Choroid plexus epithelial cell (primary cell): ENCODE measurements around the gene SCD.
"Not testable (repeated sequence)": the region's sequence is repeated elsewhere in the genome, so short reads cannot be mapped to it uniquely, and the experiment has no call there.

ENCODE experiments used
- DNase-seq: peaks from one replicate; pipeline ENCODE4 v3.0.0-alpha.2; 2010; ENCODE audit warnings: low read depth
- H3K4me3 ChIP-seq: 2 replicates; pipeline ENCODE4 v1.5.1; 2011; ENCODE audit warnings: low read depth, mild to moderate bottlenecking, control low read depth, low read length, moderate library complexity
- TF ChIP-seq, protein P1 (sequence below): conservative IDR thresholded peaks from 2 replicates; pipeline ENCODE4 v1.5.1; 2011; ENCODE audit warnings: low read depth, mild to moderate bottlenecking, control low read depth, inconsistent platforms, low read length, moderate library complexity

SCD gene

DNA sequence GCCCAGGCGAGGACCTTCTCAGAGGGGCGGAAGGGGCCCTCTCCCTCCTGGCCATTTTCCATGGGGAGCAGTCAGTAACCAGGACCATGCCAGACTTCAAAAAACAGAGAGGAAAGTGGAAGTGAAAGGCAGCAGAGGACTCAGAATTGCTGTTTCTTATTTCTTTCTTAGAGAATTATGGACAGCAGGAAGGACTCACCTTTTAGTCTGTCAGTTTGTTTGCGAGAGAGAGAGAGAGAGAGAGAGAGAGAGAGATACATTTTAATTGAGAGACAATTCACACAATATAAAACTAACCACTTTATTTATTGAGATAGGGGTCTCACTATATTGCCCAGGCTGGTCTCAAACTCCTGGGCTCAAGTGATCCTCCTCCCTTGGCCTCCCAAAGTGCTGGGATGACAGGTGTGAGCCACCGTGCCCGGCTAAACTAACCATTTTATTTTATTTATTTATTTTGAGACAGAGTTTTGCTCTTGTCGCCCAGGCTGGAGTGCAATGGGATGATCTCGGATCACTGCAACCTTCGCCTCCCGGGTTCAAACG, 24.5 kb downstream of the SCD start:
- TF ChIP-seq, protein P1, sequence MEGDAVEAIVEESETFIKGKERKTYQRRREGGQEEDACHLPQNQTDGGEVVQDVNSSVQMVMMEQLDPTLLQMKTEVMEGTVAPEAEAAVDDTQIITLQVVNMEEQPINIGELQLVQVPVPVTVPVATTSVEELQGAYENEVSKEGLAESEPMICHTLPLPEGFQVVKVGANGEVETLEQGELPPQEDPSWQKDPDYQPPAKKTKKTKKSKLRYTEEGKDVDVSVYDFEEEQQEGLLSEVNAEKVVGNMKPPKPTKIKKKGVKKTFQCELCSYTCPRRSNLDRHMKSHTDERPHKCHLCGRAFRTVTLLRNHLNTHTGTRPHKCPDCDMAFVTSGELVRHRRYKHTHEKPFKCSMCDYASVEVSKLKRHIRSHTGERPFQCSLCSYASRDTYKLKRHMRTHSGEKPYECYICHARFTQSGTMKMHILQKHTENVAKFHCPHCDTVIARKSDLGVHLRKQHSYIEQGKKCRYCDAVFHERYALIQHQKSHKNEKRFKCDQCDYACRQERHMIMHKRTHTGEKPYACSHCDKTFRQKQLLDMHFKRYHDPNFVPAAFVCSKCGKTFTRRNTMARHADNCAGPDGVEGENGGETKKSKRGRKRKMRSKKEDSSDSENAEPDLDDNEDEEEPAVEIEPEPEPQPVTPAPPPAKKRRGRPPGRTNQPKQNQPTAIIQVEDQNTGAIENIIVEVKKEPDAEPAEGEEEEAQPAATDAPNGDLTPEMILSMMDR, result no peak
- no peak for DNase-seq
- H3K4me3 ChIP-seq, result peak overlapping the region; percentile 17

DNA sequence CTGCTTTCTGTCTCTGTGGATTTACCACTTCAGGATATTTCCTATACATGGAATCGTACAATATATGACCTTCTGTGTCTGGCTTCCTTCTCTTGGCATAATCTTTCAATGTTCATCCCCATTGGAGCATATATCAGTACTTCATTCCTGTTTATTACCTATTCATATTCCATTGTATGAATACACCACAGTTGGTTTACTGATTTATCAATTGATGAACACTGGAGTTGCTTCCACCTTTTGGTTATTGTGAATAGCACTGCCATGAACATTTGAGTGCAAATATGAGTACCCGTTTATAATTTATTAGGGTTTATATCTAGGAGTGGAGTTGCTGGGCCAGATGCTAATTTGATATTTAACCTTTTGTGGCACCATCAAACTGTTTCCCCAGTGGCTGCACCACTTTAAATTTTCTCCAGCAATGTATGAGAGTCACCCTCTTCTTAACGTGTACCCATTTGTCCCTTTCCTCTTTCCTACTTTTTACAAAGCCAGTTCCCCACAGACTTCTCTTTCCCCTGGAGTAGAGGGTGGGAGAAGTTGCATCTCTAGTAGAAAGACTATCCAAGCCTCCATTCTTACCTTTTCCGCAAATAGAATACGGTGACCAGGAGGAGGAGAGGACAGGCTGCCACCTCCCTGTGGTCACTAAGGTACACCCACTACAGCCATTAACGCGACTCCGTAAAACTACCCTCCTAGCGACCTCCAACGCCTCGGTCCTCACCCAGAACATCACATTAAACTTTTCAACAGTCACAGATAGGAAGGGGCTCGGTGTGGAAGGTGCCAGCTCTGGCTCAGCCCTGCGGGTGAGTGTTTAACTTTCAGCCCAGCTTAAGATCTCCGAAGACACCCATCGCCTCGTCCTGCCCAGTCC, 25.6 kb downstream of the SCD start:
- H3K4me3 ChIP-seq, result peak overlapping the region; percentile 50
- no peak for DNase-seq
- TF ChIP-seq, protein P1, result no peak

DNA sequence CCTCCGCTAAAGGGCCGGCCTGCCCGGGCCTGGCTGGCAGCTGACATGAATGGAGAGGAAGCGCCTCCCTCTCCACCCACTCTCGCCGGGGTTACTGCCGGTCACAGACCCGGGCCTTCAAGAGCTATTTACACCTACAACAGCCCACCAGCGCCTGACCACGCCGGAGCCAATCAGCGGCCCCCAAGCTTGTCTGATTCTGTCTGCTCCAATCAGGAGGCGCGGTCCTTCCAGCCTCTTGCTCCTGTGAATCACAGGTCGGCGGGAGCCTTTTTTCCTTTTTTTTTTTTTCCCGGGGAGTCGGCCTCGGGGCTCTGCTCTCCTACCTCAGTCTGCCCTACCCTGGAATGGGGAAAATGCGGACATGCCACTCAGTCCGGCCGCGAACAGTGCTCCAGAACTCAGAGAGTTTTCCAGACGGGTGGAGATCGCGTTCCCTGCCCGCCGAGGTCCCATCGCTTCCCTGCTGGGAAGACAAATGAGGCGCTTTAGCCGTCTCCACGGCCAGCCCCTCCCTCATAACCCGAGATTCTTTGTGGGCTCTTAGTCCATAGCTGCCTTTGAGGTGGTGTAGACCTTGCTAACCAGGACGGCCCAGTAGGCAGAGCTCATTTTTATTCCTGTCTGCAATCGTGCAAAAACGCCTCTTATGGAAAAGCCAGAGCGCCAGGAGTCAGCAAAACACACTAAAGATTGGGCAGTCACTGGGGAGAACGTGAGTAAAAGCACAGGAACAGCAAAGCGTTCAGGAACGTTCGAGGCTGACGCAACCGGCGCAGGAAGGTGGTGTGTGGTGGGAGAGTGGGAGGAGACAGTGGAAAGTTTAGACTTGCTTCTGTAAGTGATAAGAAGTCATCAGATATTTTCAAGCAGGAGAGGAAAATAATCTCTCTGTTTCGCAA, 26.5 kb downstream of the SCD start:
- TF ChIP-seq, protein P1, result no peak
- DNase-seq, result peak; percentile 100
- peak overlapping the region; percentile 65 for H3K4me3 ChIP-seq

GRCh38 chr10:100374200-100374655, 27.2 kb downstream of the SCD start:
- no peak for DNase-seq
- TF ChIP-seq, protein P1, result no peak
- H3K4me3 ChIP-seq, result peak overlapping the region; percentile 65

- not testable (repeated sequence) for DNase-seq, H3K4me3 ChIP-seq
Observed at GRCh38 chr10:100374677-100375353, 27.8 kb downstream of the SCD start.

DNA sequence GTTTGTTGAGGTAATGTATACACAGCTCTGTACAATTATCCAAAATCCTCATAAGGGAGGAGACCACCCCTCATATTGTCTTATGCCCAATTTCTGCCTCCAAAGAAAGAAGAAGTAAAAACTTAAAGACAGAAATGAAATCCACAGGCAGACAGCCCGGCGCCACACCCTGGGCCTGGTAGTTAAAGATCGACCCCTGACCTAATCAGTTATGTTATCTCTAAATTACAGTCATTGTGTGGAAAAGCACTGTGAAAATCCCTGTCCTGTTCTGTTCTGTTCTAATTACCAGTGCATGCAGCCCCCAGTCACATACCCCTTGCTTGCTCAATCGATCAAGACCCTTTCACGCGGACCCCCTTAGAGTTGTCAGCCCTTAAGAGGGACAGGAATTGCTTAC, 29.6 kb downstream of the SCD start:
- not testable (repeated sequence) for H3K4me3 ChIP-seq, DNase-seq

DNA sequence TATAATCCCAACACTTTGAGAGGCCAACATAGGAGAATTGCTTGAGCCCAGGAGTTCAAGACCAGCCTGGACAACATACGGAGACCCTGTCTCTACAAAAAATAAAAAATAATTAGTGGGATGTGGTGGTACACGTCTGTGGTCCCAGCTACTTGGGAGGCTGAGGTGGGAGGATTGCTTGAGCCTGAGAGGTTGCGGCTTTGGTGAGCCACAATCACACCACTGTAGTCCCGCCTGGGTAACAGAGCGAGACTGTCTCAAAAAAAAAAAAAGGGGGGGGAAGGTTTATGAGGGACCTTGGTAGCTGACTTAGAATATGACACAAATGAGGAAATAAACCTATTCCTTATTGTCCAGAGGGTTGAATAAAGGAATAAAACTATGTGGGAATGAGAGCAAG, 30.8 kb downstream of the SCD start:
- DNase-seq, result no peak
- TF ChIP-seq, protein P1, result no peak
- no peak overlapping the region for H3K4me3 ChIP-seq
